GM21381 (cell line): ENCODE measurements around the gene PEX26.
"Not testable (repeated sequence)": the region's sequence is repeated elsewhere in the genome, so short reads cannot be mapped to it uniquely, and the experiment has no call there.

ENCODE experiments used
- ATAC-seq: cut with Tn5 transposase; IDR thresholded peaks from one replicate; pipeline ENCODE4 v1.9.1; 2021; ENCODE audit warnings: mild to moderate bottlenecking, moderate library complexity; ENCODE audit not compliant: unreplicated experiment

The PEX26 gene

DNA sequence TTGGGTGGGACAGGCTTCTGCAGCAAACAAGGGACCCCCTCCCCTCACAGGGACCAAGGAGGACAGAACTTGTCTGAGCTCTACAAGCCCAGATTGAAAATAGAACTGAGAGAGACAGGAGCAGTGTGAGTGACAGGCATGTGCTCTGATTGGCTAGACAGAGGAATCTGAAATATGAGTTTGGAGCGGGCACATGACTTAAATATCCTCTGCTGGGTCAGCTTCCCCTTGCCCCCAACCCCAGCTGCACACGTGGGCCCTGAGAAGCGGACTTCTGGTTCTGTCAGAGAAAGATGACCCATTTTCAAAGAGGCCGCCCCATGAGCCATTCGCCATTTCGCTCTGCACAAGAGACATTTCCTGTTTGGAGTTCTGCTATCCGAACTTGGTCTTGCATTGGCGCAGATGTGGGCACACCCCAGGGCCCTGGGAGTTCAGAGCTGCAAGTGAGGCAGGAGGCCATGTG, 38.1 kb downstream of the PEX26 start:
- no peak for ATAC-seq

DNA sequence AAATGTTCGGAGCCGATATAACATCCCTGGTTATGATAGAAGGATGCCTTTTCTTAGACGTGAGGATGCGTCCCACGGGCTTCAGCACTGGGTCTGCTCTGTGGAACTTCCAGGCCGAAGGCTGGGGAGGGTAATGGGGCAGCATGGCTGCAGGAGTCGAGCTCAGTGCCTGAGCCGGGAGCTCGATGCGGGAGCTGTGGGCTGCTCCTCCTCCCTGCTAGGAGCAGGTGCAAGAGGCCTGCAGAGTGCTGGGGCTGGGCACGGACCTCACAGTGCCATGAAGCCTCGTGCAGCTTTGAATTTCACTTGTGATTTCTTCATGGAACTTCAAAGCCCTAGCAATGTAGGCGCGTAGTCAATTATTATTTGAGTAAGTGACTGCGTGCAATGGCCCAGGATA, 38.8 kb downstream of the PEX26 start:
- no peak for ATAC-seq

DNA sequence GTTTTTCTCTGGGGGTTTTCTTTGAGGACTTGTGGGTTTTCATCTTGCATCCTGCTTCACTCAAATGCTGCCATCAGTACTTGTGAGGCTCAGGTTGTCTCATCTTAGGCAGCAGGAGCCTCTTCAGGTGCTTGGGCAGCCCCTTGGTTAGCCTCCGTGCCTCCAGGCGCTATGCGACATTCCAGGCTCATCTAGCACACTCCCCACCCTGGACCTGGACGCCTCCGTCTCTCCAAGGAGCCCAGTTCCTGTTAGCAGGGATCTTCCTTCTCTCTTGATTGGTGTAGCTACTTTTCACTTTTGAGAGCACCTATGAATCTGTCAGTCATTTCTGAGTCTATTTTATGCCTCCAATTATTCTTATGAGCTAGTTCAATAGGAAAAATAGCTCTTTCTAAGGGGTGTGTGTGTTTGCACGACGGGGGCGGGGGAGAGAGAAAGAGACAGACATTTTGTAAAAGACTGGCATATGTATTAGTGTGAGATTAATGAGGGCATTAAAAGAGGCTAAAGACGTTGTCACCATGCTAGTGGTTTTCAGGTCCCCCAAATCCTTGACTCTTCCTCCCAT, 40.6 kb downstream of the PEX26 start:
- ATAC-seq: no peak

DNA sequence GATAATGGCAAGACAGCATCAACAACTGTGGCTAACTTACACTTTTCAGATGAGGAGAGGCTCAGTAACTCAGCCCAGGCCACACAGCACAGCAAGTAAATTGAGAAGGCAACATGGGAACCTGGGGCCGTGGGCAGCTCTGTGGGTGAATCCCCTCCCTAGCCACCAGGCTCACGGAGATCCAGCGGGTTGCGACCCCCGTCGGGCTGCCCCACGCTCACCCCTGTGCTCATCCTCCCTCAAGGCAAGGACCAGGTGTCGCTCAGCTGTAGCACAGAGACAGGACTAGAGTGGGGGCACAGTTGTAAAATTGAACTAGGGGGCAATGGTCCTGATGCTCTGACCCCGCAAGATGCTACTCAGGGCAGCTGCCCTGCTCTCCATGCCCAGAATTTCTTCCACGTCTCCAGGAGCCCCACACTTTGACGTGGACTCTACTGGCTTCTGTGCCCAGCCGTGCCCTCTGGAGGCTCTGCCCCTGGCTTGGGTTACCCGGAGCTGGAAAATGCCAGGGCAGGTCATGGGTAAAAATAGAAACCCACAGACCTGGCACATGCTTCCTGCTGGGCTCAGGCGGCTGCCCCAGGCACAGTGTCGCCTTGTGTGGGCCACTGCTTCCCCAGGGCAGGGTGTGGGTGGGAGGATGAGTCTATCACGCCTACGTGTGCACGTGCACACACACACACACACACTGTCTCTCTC, 41.8 kb downstream of the PEX26 start:
- ATAC-seq: no peak

DNA sequence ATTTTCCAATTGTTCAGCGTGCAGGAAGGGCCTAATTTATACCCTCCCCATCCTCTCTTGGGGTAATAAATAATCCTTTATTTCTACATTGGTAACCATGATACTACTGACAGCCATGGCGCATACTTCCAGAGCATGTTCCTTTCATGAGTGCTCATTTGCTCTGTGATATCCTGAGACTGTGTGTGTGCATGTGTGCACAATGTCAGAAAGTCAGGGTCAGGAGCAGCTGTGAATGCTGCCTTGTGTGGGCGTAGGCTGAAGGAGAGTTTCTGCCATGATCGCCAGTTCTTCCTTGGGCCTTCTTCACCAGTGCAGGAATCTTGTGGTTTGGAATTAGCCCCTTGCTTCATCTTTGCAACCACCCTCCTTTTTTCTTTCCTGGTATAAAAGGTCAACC, 43.1 kb downstream of the PEX26 start:
- ATAC-seq: no peak

DNA sequence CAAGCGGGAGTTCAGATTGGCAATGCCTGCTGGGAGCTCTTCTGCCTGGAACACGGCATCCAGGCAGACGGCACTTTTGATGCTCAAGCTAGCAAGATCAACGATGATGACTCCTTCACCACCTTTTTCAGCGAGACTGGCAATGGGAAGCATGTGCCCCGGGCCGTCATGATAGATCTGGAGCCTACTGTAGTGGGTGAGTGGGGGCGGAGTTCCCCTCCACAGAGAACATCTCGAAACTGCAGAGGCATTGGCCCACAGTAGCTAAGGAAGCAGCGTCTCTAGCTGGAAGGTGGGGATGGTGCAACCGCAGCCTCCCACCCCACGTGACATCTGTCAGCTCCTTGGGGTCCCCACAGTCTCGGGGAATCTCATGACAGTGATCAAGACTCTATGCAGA, 43.7 kb downstream of the PEX26 start:
- no peak for ATAC-seq

DNA sequence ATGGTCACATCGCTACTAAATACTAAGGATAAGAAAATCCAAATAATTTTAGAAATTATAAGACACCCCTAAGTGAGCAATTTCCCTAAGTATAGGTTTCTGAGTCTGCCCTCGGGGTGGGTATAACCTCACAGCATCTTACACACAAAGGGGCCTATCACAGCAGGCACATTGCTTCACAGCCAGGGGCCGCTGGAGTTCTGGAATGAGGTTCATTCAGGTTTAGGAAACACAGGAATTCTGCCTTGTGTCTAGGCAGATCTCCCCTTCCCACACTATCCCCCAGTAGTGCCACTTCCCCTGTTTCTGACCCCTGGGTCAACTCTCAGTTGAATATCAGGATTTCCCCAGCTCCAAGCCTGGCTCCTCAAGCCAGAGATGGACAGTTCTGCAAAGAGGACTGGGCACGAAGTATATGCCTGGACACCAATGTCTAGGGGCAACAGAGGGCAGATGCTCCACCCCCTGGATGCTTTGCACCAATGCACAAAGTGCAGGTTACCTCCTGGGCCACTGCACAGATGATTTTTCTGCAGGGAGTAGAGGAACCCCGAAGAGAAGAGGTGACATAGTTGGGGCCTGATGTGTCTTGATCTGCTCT, 44.3 kb downstream of the PEX26 start:
- no peak for ATAC-seq

DNA sequence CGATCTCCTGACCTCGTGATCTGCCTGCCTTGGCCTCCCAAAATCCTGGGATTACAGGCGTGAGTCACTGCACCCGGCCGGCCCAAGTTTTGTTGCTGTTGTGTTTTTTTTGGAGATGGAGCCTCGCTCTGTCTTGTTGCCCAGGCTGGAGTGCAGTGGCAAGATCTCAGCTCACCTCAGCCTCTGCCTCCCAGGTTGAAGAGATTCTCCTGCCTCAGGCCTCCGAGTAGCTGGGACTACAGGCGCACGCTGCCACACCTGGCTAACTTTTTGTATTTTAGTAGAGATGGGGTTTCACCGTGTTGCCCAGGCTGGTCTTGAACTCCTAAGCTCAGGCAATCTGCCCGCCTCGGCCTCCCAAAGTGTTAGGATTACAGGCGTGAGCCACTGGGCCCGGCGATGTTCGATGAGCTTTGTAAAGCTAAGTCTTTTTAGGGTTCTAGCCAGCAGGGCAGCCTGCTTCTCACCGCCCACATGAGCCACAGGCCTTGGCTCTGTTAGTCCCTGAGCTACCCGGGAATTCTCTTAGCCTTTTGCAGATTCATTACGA, 45.8 kb downstream of the PEX26 start:
- ATAC-seq: not testable (repeated sequence)

DNA sequence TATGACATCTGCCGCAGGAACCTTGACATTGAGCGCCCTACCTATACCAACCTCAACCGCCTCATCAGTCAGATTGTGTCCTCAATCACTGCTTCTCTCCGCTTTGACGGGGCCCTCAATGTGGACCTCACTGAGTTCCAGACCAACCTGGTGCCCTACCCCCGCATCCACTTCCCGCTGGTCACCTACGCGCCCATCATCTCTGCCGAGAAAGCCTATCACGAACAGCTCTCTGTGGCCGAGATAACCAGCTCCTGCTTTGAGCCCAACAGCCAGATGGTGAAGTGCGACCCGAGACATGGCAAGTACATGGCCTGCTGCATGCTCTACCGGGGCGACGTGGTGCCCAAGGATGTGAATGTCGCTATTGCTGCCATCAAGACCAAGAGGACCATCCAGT, 48.8 kb downstream of the PEX26 start:
- no peak for ATAC-seq

DNA sequence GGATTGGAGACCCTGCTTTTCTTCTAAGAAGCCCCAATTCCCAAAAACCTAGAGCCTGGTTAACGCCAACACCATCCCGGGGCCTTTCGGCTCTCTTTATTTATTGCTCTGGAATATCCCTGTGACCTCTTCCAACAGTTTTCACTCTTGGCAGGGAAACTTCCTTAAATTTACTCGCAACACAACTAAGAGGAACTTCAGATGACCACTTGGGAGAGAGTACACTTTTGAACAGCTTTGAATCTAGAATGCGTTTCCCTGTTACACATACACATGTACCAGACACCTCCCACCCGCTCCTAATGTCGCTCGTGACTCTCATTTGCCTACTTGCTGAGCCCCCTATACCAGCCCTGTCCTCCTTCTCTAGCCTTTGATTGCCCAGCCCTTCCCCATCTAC, 52.2 kb downstream of the PEX26 start:
- ATAC-seq: no peak

DNA sequence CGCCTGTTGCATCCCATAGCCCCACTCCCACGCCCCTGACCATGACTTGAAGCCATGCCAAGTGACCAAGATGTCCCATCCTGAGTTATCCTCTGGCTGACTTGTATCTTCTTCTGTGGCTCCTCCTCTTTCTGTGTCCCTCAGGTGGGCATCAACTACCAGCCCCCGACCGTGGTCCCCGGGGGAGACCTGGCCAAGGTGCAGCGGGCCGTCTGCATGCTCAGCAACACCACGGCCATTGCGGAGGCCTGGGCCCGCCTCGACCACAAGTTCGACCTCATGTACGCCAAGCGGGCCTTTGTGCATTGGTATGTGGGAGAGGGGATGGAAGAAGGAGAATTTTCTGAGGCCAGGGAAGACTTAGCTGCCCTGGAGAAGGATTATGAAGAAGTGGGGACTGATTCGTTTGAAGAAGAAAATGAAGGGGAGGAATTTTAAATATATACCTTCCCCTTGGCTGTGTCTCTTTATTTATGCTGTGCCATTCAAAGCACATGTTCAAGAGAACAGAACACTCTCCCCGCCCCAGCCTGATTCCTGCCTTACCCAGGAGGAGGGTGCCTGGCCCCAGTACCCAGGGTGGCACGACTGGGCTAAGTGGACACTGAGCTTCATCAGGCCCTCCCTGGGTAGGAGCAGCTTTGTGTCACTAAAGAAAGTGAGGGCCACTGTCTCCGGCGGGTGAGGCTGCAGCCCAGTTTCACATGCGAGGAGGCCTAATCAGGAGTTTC, 53.1 kb downstream of the PEX26 start:
- ATAC-seq: no peak

DNA sequence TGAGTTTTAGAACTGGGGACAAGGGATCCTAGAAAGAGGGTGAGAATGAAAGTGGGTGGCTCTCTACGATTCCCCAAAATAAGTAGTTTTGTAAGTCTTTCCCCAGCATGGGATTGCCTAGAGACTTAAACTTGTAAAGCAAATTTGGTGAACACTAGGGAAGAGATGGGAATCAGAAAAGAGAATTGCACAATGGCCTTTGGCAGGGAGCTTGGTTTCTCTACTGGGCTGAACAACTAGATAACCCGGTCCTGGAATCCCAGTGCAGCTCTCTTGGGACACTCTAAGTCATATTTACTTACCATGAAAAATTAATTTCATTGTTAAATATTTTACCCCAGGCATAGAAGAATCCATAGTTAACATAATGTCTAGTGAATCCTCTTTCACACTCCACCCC, 55.7 kb downstream of the PEX26 start:
- ATAC-seq: no peak

DNA sequence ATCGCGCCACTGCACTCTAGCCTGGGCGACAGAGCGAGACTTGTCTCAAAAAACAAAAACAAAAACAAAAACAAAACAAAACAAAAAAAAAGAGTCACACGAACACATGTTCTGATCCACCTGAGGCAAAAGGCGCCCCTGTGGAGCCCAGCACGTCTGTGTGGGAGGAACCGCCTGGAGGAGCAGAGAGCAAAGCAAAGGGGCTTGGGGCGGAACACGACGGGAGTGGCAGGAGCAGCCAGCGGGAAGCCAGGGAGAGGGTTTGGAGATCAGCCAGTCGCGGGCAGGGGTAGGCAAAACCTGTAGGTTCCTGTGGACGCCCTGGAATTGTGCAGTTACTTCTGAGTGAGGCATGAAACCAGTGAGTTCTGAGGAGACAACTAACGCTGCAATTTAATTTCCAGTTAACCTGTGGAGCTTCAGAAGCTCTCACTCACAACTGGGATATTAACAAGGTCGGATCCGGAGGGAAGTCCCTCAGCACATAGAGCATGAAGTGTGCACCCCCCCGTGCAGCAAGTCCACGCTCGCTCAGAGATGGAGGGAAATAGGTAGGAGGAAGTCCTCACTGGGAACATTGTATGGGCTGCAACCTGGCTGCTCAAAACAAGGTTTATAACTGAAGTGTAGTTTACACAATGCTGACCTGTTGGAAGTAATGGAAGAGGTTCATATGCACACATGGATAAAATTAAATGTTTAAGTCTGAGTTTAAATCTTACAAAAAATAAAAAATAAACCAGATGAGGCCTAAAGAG, 59.0 kb downstream of the PEX26 start:
- ATAC-seq: no peak

DNA sequence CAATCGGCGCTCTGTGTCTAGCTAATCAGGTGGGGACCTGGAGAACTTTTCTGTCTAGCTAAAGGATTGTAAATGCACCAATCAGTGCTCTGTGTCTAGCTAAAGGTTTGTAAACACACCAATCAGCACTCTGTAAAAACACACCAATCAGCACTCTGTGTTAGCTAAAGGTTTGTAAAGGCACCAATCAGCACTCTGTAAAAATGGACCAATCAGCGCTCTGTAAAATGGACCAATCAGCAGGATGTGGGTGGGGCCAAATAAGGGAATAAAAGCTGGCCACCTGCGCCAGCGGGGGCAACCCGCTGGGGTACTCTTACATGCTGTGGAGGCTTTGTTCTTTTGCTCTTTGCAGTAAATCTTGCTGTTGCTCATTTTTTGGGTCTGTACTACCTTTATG, 63.2 kb downstream of the PEX26 start:
- not testable (repeated sequence) for ATAC-seq

DNA sequence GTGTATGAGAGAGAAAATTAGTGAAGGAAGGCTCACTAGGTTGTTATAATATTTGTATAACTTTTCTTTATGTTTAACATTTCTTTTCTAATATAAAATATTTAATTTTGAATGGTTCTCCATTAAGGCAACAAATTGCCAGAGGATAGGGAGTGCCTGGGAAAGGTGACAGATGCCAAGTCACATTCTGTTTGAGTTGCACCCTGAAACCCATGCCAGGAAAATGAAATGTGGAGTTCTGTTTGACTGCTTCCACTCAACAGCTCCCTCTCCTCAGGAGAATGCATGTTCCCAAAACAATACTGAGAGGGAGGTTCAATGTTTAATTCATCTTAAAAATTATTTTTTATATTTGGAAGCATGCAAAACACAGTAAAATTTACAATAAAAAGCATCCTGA, 66.3 kb downstream of the PEX26 start:
- no peak for ATAC-seq

DNA sequence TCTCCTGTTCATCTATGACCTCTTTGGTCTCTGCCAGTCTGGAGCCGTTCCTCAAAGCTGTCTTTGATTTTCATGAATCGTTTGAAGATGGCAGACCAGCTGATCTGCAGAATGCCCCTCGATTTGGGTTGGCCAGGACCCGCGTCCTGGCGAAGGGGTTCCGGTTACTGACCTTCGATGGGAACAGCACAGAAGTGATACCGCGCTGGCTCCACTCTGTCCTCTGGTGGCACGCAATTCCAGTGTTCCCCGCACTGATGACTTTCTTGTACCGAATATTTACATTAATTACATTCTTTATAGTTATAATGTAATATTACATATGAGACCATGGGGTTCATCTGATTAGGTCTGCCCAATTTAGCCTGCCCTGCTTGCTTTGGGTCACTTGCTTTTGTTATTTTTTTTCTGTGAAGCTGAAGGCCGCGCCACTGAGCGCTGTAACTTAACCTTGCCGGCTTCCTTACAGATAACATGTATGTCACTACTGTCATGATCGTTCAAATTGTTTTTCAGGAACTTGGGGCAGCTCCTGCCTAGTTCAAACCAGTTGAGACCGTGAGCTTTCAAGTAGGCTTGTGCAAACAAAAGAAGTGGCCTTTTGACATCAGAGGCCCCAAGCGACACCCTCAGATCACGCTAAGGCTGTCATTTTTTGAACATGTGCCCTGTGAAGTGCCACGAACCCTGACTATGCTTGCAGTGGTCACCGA, 68.0 kb downstream of the PEX26 start:
- ATAC-seq: no peak

DNA sequence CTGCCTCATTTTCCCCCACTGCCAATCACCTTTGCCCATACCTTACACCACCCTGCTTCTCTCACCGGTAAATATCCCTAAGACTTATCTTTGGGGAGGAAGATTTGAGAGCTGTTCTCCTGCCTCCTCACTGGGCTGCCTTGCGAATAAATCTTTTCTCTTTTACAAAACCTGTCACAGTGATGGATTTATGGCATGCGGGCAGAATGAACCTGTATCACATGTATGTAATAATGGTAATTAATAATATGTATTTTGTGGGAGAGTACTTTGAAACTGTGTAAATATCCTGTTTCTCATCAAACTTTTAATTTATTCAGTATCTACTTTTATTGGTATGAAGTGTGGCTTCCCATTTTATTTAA, 68.6 kb downstream of the PEX26 start:
- ATAC-seq: no peak

DNA sequence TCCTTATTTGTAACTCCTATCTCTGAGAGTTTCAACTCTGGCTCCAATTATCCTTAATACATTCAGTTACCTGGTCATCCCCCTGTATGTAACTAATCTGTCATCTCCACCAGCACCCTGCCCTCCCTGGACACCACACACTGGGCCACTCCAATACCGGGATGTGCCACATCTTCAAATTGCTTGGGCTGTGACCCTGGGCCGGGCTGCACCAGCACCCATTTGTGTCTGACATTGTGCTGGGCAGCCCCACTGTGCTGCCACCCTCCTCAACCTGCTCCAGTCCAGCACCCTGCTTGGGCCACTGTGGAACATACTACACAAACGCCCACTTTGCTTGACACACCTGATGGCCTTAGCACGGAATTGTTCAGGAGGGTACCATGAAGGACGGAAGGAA, 70.0 kb downstream of the PEX26 start:
- ATAC-seq: no peak

DNA sequence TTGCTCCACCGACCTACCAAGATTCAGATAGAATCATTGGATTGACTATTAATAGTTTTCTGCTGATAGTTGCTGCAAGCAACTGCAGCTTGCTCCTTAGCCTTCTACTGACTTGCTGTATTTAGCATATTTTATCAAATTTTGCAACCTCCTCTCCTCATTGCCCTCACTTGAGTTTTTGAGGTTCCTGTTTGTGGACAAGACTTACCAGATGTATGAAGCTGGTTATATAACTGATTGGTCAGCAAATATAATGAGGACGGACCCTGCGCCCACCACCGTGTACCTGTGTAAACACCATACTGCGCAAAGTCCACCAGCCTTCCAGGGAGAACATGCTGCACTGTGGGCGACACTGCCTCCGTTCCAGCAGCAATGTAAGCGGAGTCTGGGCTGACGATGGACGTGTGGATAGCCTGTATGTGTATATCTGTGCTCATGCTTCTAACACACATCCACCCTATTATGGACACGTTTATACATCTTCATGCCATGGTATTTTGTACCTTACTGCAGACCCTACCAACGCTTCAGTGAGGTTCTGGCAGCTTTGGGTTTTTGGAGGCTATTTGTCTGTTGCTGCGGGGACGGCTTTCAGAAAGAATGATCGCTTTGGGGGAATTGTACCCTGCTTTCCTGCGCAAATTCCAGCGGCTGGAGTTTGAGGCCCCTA, 70.6 kb downstream of the PEX26 start:
- ATAC-seq: no peak

DNA sequence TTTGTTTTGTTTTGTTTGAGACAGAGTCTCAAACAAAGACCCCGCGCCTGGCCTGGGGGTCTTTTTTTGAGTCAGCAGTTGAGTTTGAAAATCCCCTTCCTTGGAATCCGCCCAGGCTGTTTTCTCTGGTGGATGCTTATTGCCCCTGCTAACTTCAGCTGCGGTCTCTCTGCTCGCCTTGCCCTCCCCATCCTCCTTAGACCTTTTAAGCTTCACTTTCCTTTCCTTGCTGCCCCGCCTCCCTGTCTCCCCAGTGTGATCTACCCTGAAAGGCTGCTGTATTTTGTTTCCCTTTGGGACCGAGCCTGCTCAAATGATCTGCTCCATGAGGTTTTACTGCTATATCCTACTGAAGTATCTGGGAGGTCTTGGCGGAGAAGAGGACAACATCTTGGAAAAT, 74.7 kb downstream of the PEX26 start:
- no peak for ATAC-seq
